DOHH2 (cell line): ENCODE data around the gene JARID2.

Experiments
- H3F3A ChIP-seq: fragments of 200-600 bp; sonication (generic), shearing (Covaris generic); 2 replicates; pipeline ENCODE4 v1.6.0; 2016; ENCODE audit warnings: antibody characterized with exemption, mild to moderate bottlenecking; ENCODE audit not compliant: control insufficient read depth, insufficient read depth
- H3K27ac ChIP-seq: fragments of 200-600 bp; sonication (generic); 2 replicates; pipeline ENCODE4 v1.5.1; 2014; ENCODE audit warnings: low read depth, mild to moderate bottlenecking, low read length, moderate library complexity
- H3K27me3 ChIP-seq: fragments of 200-600 bp; sonication (generic); 2 replicates; pipeline ENCODE4 v1.6.1; 2014; ENCODE audit warnings: mild to moderate bottlenecking, low read length, mixed read lengths; ENCODE audit not compliant: control insufficient read depth
- H3K36me3 ChIP-seq: fragments of 200-600 bp; sonication (generic); 2 replicates; pipeline ENCODE4 v1.6.1; 2014; ENCODE audit warnings: mild to moderate bottlenecking, low read length, moderate library complexity, mixed read lengths; ENCODE audit not compliant: control insufficient read depth
- H3K4me1 ChIP-seq: fragments of 200-600 bp; sonication (generic); 2 replicates; pipeline ENCODE4 v1.6.1; 2014; ENCODE audit warnings: mild to moderate bottlenecking, low read length, mixed read lengths; ENCODE audit not compliant: control insufficient read depth
- H3K4me2 ChIP-seq: fragments of 200-600 bp; sonication (generic); 2 replicates; pipeline ENCODE4 v1.6.0; 2014; ENCODE audit warnings: mild to moderate bottlenecking, low read length, moderate library complexity
- H3K4me3 ChIP-seq: fragments of 200-600 bp; sonication (generic); 2 replicates; pipeline ENCODE4 v1.5.1; 2014; ENCODE audit warnings: mild to moderate bottlenecking, low read length, mixed read lengths
- H3K79me2 ChIP-seq: fragments of 200-600 bp; sonication (generic); 2 replicates; pipeline ENCODE4 v1.6.1; 2014; ENCODE audit warnings: mild to moderate bottlenecking, low read length, mixed read lengths; ENCODE audit not compliant: control insufficient read depth
- H3K9me2 ChIP-seq: fragments of 200-600 bp; sonication (generic); replicated peaks from 2 replicates; pipeline ENCODE4 v1.6.1; 2014; ENCODE audit warnings: mild to moderate bottlenecking, low read length, mixed read lengths; ENCODE audit not compliant: control insufficient read depth
- H3K9me3 ChIP-seq: fragments of 200-600 bp; sonication (generic); 2 replicates; pipeline ENCODE4 v1.6.1; 2014; ENCODE audit warnings: antibody characterized with exemption, low read length, mixed read lengths; ENCODE audit not compliant: control insufficient read depth, insufficient read depth
- H4K20me1 ChIP-seq: fragments of 200-600 bp; sonication (generic); 2 replicates; pipeline ENCODE4 v1.6.0; 2014; ENCODE audit warnings: low read depth, mild to moderate bottlenecking, antibody characterized with exemption, low read length, moderate library complexity; ENCODE audit not compliant: control insufficient read depth, insufficient read depth
- CTCF ChIP-seq: fragments of 200-600 bp; sonication (generic); IDR thresholded peaks from one replicate; pipeline ENCODE4 v1.5.1; 2014; ENCODE audit warnings: antibody characterized with exemption, mild to moderate bottlenecking, low read depth, low read length; ENCODE audit not compliant: poor library complexity, severe bottlenecking
- EZH2phosphoT487 ChIP-seq: fragments of 200-600 bp; sonication (generic); IDR thresholded peaks from 2 replicates; pipeline ENCODE4 v1.6.1; 2017; ENCODE audit warnings: borderline replicate concordance, mild to moderate bottlenecking, antibody characterized with exemption, low read length, moderate library complexity, mixed read lengths

Gene JARID2

GRCh38 chr6:15531973-15532372 is 286.1 kb downstream of the JARID2 start:
- no peaks in the 10 kb centered on the region for H3K9me2 ChIP-seq
- H3K27ac ChIP-seq = no peak overlapping the region
- H3K36me3 ChIP-seq = peaks cover 4% of the 10 kb centered on the region; the same call in 1 of the 2 replicates

GRCh38 chr6:15533379-15534026 is 287.6 kb downstream of the JARID2 start:
- no peaks in the 10 kb centered on the region for H3K27me3 ChIP-seq
- no peak overlapping the region for H3K27ac ChIP-seq
- H4K20me1 ChIP-seq = no peaks in the 10 kb centered on the region
- TF ChIP-seq CTCF = no peak
- no peak for TF ChIP-seq EZH2phosphoT487
- H3K4me1 ChIP-seq = no peaks in the 10 kb centered on the region
- no peaks in the 10 kb centered on the region; the same call in 1 of the 2 replicates for H3K79me2 ChIP-seq
- no peaks in the 10 kb centered on the region for H3K9me2 ChIP-seq
- H3K36me3 ChIP-seq = peaks cover 4% of the 10 kb centered on the region; the same call in 1 of the 2 replicates
- no peaks in the 10 kb centered on the region for H3K9me3 ChIP-seq
- H3K4me3 ChIP-seq = no peak overlapping the region
- H3F3A ChIP-seq = no peaks in the 10 kb centered on the region
- H3K4me2 ChIP-seq = no peak overlapping the region

More at GRCh38 chr6:15531973-15532372, 286.1 kb downstream of the JARID2 start:
- Histone ChIP-seq H3K4me1 (no peaks in the 10 kb centered on the region), H3K27me3 (no peaks in the 10 kb centered on the region), H3K9me3 (no peaks in the 10 kb centered on the region), H3F3A (no peaks in the 10 kb centered on the region), H4K20me1 (no peaks in the 10 kb centered on the region), H3K4me3 (no peak overlapping the region), H3K4me2 (no peak overlapping the region), H3K79me2 (no peaks in the 10 kb centered on the region)
- TF ChIP-seq EZH2phosphoT487 = no peak
- no peak for TF ChIP-seq CTCF

GRCh38 chr6:15534974-15535373 is 289.1 kb downstream of the JARID2 start:
- Histone ChIP-seq H4K20me1 (no peaks in the 10 kb centered on the region), H3K27me3 (no peaks in the 10 kb centered on the region), H3K36me3 (peaks cover 4% of the 10 kb centered on the region; the same call in 1 of the 2 replicates), H3F3A (no peaks in the 10 kb centered on the region), H3K9me3 (no peaks in the 10 kb centered on the region), H3K4me1 (no peaks in the 10 kb centered on the region), H3K27ac (no peak overlapping the region), H3K79me2 (no peaks in the 10 kb centered on the region; the same call in 1 of the 2 replicates), H3K9me2 (no peaks in the 10 kb centered on the region), H3K4me2 (no peak overlapping the region), H3K4me3 (no peak overlapping the region)
- TF ChIP-seq EZH2phosphoT487 (no peak), CTCF (no peak)
